Measurements from ENCODE around the gene HMCN1.
"Not testable (repeated sequence)": the region's sequence is repeated elsewhere in the genome, so short reads cannot be mapped to it uniquely, and the experiment has no call there.

Gene HMCN1

GRCh38 chr1:185741551-185741950 lies 7.4 kb downstream of the HMCN1 start:
- DNase-seq (ENCODE audit: low spot score) = no peak

DNA sequence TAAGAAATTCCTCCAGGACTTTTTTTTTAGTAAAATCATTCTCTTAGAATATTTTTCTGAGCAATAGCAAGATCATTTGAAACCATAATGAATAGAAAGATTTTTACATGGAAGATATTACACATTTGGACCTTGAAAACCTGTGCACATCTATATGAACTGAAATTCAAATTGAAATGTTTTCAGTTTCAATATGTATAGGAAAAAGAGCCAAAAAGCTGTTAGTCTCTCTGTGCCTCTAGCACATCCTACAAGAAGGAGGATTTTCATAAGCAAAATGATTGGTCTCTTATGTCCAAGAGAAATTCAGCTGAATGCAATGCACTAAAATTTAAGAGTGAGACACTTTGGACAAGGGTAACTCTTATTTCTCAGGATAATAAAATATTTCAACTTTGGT lies 8.2 kb downstream of the HMCN1 start:
- DNase-seq (ENCODE audit: low spot score) = no peak

DNA sequence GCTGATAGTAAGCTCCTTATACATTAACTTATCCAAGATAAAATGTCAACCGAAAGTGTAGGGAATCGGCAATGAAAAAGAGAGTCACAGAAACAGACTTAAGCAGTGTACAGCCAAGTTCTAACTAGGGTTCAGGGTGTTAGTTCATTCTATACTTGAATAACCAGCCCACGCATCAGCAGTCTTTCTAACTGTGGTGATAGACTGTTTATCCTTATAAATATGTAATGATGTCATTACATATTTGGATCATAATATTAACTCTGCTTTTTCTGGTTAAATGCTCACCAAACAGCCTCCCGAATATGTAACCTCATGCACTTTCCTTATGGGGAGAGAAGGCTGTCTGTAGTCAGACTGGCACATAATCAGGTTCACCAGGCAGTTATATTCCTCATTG lies 11.0 kb downstream of the HMCN1 start:
- no peak for DNase-seq (ENCODE audit: low spot score)

- DNase-seq (ENCODE audit: low spot score) = no peak
Observed at GRCh38 chr1:185759061-185759460, 24.9 kb downstream of the HMCN1 start.

DNA sequence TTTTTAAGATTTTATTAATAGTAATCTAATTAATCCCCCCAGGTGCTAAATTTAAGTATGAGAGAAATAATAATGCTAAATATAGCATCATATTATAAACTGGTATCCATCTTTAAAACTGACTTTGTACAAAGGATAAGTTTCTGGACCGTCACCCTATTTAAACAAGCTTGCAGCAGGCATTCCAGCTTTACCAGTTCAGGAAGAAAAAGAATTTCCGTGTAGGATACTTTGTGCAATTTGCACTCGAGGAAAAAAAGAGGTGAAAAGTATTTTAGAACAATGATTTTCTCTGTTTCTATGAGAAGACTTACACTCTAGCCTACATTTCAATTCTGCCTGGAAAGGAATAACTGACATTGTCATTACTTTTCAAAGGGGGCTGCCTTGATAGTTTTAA lies 27.6 kb downstream of the HMCN1 start:
- no peak for DNase-seq (ENCODE audit: low spot score)

DNA sequence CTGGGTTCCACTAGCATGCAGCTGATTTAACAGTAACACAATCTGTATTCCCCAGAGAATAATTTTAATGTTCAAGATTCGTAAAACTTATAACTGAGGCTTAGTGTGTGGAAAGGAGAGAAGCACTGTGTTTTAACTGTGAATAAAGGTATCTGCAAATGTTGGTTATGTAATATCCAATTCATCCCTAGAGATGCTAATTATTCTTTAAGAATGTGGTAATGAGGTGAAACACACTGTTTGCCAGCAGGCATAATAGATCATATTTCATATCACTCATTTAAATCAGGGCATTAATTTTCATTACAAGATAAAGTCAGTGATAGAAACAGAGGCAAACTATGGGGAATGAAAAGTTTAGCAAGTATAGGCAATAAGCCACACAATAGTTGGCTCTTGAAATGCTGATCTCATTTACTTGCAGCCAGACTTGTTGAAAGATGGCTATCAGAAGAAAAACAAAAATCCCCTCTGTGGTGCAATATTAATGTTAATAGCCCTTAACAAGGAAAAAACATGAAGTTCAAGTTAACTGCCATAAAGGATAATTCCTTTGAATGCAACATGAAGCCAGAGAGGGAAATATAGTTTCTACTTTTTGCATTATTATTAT lies 33.4 kb downstream of the HMCN1 start:
- DNase-seq (ENCODE audit: low spot score) = no peak

GRCh38 chr1:185768371-185768770 lies 34.2 kb downstream of the HMCN1 start:
- DNase-seq (ENCODE audit: low spot score) = no peak

GRCh38 chr1:185769136-185769535 lies 34.9 kb downstream of the HMCN1 start:
- DNase-seq (ENCODE audit: low spot score) = no peak

DNA sequence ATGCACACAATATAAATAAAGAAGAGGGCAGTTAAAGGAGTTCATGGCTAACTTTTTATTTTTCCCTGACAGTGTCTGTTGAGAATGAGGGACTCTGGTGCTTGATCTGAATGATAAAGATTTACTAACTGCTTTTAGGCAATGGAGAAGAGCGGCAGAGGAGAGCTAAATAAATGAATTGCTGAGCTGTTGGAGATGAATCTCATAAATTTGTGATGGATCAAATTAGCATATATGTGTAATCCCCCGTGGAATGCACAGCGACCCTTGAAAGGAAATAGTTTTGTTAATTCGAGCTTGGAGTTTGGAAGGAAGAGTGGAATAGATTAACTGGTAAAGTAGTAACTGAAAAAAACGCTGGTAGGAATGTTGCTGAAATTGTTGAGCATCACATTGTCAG lies 40.2 kb downstream of the HMCN1 start:
- no peak for DNase-seq (ENCODE audit: low spot score)

DNA sequence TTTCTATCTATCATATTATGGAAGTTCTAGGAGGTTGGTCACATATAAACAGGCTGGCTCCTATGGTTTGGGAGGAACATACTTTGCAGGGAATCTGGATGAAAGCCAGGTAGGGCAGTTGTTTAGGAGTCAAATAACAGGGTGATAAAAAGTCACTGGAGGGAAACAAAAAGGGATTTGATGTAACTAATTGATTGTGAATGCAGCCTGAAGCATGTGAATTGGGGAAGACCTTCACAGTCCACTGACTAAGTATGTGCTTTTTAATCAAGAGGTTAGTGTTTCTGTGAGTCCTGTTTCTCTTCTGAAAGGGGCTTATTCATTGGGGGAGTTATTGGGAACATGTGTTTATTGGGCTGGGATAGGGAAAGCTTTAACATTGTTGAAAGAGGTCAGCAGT lies 41.3 kb downstream of the HMCN1 start:
- no peak for DNase-seq (ENCODE audit: low spot score)

GRCh38 chr1:185776522-185776921 lies 42.3 kb downstream of the HMCN1 start:
- DNase-seq (ENCODE audit: low spot score) = no peak

GRCh38 chr1:185783860-185784259 lies 49.7 kb downstream of the HMCN1 start:
- not testable (repeated sequence) for DNase-seq (ENCODE audit: low spot score)

- no peak for DNase-seq (ENCODE audit: low spot score)
Observed at GRCh38 chr1:185785586-185785985, 51.4 kb downstream of the HMCN1 start.

GRCh38 chr1:185786524-185786923 lies 52.3 kb downstream of the HMCN1 start:
- no peak for DNase-seq (ENCODE audit: low spot score)

GRCh38 chr1:185787238-185787637 lies 53.0 kb downstream of the HMCN1 start:
- no peak for DNase-seq (ENCODE audit: low spot score)

DNA sequence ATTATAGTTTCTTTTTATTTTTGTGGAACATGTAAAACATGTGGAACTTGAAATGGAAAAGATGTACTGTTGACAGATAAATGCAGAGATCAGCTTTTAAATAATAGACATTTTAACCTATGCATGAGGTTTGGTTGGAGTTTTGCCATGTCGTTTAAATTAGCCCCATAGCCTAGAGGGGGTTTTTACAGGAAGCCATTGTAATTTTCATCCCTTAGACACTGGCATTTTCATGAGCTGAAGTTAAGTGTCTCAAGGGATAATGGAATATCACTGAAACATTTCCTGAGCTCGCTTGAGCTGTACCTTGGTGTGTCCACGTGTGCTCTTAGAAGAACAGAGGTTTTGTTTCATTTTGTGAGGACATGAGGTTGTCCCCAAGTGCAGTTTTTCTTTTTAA lies 54.2 kb downstream of the HMCN1 start:
- DNase-seq (ENCODE audit: low spot score) = no peak

DNA sequence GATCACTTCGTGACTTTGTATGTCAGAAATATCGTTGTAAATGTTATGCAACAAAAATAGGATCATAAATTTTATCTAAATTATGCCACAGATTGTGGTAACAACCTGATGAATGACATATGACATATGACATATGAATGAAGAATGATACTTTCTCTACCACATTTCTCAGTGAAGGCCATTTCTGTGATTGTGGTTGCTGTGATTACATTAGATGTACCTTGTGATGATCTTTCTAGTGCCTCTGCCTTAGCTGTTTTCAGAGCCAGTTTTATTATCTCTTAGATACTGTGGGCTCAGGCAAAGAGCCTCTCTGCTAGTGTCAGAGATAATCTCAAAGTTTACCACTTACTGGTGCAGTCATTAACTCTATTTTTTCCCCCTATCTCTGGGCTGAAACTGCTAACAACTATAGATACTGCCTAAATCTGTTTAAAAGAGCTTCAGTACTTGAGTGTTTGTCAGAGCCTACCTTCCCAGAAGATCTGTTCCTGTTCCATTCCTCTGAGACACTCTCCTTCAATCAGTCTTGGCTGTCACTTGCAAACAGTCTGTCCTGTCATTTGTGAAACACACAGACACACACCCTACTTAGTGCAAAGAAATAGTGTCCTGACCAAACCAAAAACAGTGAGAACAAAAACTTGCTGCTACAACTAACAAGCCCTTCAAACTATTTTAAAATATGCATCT lies 55.5 kb downstream of the HMCN1 start:
- no peak for DNase-seq (ENCODE audit: low spot score)

- no peak for DNase-seq (ENCODE audit: low spot score)
Observed at GRCh38 chr1:185790194-185790735, 56.1 kb downstream of the HMCN1 start.

- no peak for DNase-seq (ENCODE audit: low spot score)
Observed at GRCh38 chr1:185792040-185792439, 57.8 kb downstream of the HMCN1 start.

DNA sequence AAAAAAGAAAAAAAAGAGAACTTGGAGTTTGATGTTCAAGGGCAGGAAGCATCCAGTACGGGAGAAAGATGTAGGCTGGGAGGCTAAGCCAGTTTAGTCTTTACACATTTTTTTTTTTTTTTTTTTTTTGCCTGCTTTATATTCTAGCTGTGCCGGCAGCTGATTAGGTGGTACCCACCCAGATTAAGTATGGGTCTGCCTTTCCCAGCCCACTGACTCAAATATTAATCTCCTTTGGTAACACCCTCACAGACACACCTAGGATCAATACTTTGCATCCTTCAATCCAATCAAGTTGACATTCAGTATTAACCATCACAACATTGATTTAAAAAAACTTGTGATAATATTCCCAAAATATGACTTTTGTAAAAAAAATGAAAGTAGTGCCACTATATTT lies 60.3 kb downstream of the HMCN1 start:
- DNase-seq (ENCODE audit: low spot score) = not testable (repeated sequence)

GRCh38 chr1:185795181-185795580 lies 61.0 kb downstream of the HMCN1 start:
- DNase-seq (ENCODE audit: low spot score) = no peak

DNA sequence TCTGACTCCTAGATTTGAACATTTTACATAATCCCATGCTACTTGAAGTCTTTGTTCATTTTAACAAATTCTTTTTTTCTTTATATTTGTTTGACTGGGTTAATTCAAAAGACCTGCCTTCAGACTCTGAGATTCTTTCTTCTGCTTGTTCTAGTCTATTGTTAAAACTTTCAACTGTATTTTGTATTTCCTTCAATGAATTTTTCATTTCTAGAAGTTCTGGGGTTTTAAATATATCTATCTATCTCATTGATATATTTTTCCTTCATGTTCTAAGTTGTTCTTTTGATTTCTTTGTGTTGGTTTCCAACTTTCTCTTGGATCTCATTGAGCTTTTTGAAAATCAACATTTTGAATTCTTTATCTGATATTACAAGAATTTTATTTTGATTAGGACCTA lies 64.3 kb downstream of the HMCN1 start:
- no peak for DNase-seq (ENCODE audit: low spot score)

DNA sequence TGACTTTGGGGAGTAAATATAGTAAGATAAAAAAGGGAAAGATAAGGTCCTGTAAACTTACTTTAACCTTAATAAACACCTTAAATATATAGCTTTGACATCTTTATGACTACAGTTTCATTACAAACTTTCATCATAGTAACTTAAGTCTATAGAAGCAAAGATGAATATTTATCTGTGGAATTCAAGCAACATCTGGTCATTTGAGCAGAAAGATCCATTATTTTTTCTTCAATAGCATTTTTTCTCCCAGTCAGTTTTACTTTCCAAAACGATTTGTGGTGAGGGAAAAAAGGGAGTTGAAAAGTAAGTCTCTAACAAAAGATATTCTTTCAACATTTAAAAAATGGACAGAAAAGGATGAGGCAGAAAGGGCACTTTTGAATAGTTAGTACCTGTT lies 69.0 kb downstream of the HMCN1 start:
- no peak for DNase-seq (ENCODE audit: low spot score)

GRCh38 chr1:185804206-185804605 lies 70.0 kb downstream of the HMCN1 start:
- no peak for DNase-seq (ENCODE audit: low spot score)

Measured in germinal center (tissue), 1 donor.